Activated T-cell treated with anti-CD3 and anti-CD28 coated beads, Interleukin-2, amount 50 U/mL, for 24 hours (primary cell): ENCODE results near the gene FMNL1.
A peak's percentile ranks its signal among the peaks of the same experiment; 100 is the strongest.

ENCODE experiments used
- DNase-seq: peaks from one replicate; pipeline ENCODE4 v3.0.0-alpha.2; 2020
- H3K27ac Mint-ChIP-seq: 2 replicates; pipeline ENCODE4 v1.8.0; 2020; ENCODE audit warnings: mild to moderate bottlenecking, mixed read lengths
- H3K27me3 Mint-ChIP-seq: 2 replicates; pipeline ENCODE4 v1.8.0; 2020; ENCODE audit warnings: mixed read lengths
- H3K36me3 Mint-ChIP-seq: 2 replicates; pipeline ENCODE4 v1.8.0; 2020; ENCODE audit warnings: low read depth, mixed read lengths
- H3K4me1 Mint-ChIP-seq: 2 replicates; pipeline ENCODE4 v1.8.0; 2020; ENCODE audit warnings: low read depth, mixed read lengths
- H3K4me3 Mint-ChIP-seq: 2 replicates; pipeline ENCODE4 v1.8.0; 2020; ENCODE audit warnings: mild to moderate bottlenecking, moderate library complexity, mixed read lengths
- H3K9me3 Mint-ChIP-seq: 2 replicates; pipeline ENCODE4 v1.8.0; 2020; ENCODE audit warnings: mixed read lengths

FMNL1 gene

GRCh38 chr17:45284176-45285140 lies 62.8 kb downstream of the FMNL1 start:
- DNase-seq: peak; percentile 68
- no peaks in the 10 kb centered on the region for H3K27me3 Mint-ChIP-seq
- H3K27ac Mint-ChIP-seq: peak overlapping the region; percentile 82
- H3K9me3 Mint-ChIP-seq: no peaks in the 10 kb centered on the region
- peaks cover 22% of the 10 kb centered on the region for H3K4me1 Mint-ChIP-seq
- H3K36me3 Mint-ChIP-seq: peaks cover 97% of the 10 kb centered on the region
- no peak overlapping the region for H3K4me3 Mint-ChIP-seq

- no peaks in the 10 kb centered on the region for H3K9me3 Mint-ChIP-seq
- no peak for DNase-seq
- H3K4me3 Mint-ChIP-seq: no peak overlapping the region
- H3K27ac Mint-ChIP-seq: peak overlapping the region; percentile 82
- peaks cover 97% of the 10 kb centered on the region for H3K36me3 Mint-ChIP-seq
- H3K4me1 Mint-ChIP-seq: peaks cover 32% of the 10 kb centered on the region
- H3K27me3 Mint-ChIP-seq: no peaks in the 10 kb centered on the region
These were observed 64.6 kb downstream of the FMNL1 start for GRCh38 chr17:45286286-45286685.

DNA sequence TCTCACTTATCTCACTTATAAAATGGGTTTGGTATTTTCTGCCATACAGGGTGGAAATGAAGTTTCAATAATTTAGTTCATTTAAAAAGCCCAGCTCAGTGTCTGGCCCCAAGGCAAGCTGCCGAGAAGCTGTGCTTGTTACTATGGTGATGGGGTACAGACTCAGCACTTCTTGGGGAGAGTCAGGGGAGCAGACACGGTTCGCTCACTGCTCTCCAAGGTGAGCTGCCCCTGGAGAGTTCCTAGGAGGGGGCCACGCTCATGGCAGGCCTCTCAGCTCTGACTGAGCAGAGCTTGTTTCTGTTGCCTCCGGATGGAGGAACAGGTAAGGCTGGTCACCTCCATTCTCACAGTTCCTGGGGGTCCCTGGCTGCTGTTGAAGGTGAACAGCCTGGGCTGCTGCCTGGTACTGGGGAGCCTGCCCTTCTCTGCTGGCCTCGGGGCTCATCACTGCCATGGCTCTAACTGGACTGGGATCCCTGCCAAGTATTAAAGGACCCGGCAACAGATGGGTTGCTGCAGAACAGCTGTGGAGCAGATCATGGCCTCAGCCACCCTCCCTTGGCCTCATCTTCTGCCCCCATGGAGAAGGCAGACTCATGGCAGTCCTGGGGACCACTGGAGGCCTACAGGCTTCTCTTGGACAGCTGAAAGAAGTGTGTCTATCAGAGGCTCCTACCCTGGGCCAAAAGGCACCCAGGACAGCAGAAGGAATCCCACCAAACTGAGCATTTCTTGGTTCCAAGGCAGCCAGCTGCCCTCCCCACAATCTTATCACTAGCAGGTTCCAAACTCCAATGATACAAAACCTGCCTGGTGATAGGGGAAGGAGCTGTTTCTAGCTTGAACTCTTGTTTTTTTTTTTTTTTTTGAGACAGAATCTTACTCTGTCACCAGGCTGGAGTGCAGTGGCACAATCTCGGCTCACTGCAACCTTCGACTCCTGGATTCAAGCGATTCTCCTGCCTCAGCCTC lies 66.1 kb downstream of the FMNL1 start:
- no peak for DNase-seq
- Mint-ChIP-seq H3K4me1 (peaks cover 45% of the 10 kb centered on the region), H3K27ac (peak overlapping the region; percentile 82), H3K27me3 (no peaks in the 10 kb centered on the region), H3K9me3 (no peaks in the 10 kb centered on the region), H3K4me3 (no peak overlapping the region), H3K36me3 (peaks cover 99% of the 10 kb centered on the region)

DNA sequence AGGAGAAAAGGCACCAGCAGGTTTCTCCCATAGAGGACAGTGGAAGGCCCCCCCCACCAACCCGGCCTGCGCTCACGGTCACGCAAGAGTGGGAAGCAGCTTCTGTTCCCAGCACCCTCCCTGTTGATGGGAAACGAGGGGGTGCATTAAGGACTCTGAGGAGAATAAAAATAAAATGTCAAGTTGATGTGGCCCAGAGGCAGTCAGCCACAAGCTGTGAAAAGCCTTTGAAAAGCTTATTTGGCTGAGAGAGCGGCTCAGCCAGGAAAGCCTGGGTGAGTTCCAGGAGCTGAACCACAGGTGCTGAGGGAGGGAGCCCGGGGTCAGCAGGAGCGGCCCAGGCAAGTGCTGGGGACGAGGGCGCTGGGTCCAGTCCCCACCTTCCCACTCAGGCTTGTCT lies 67.1 kb downstream of the FMNL1 start:
- H3K4me3 Mint-ChIP-seq: no peak overlapping the region
- H3K27me3 Mint-ChIP-seq: no peaks in the 10 kb centered on the region
- H3K9me3 Mint-ChIP-seq: no peaks in the 10 kb centered on the region
- peak overlapping the region; percentile 72 for H3K27ac Mint-ChIP-seq
- peaks cover 99% of the 10 kb centered on the region for H3K36me3 Mint-ChIP-seq
- H3K4me1 Mint-ChIP-seq: peaks cover 48% of the 10 kb centered on the region
- no peak for DNase-seq

- Mint-ChIP-seq H3K4me1 (peaks cover 49% of the 10 kb centered on the region), H3K4me3 (no peak overlapping the region), H3K9me3 (no peaks in the 10 kb centered on the region), H3K36me3 (peaks cover 99% of the 10 kb centered on the region), H3K27me3 (no peaks in the 10 kb centered on the region), H3K27ac (peak overlapping the region; percentile 88)
- DNase-seq: no peak
These were observed 67.9 kb downstream of the FMNL1 start for GRCh38 chr17:45289301-45290268.

GRCh38 chr17:45290269-45290765 lies 68.6 kb downstream of the FMNL1 start:
- peak overlapping the region; percentile 88 for H3K27ac Mint-ChIP-seq
- H3K36me3 Mint-ChIP-seq: peaks cover 99% of the 10 kb centered on the region
- no peaks in the 10 kb centered on the region for H3K9me3 Mint-ChIP-seq
- DNase-seq: no peak
- no peaks in the 10 kb centered on the region for H3K27me3 Mint-ChIP-seq
- H3K4me1 Mint-ChIP-seq: peaks cover 53% of the 10 kb centered on the region
- no peak overlapping the region for H3K4me3 Mint-ChIP-seq

GRCh38 chr17:45291171-45291805 lies 69.6 kb downstream of the FMNL1 start:
- peaks cover 100% of the 10 kb centered on the region for H3K36me3 Mint-ChIP-seq
- no peak for DNase-seq

GRCh38 chr17:45292696-45293412 lies 71.2 kb downstream of the FMNL1 start:
- H3K36me3 Mint-ChIP-seq: peaks cover 100% of the 10 kb centered on the region
- H3K27me3 Mint-ChIP-seq: no peaks in the 10 kb centered on the region
- H3K9me3 Mint-ChIP-seq: no peaks in the 10 kb centered on the region
- H3K27ac Mint-ChIP-seq: peak overlapping the region; percentile 88
- DNase-seq: no peak
- no peak overlapping the region for H3K4me3 Mint-ChIP-seq
- H3K4me1 Mint-ChIP-seq: peaks cover 75% of the 10 kb centered on the region

More at GRCh38 chr17:45291171-45291805, 69.6 kb downstream of the FMNL1 start:
- peak overlapping the region; percentile 88 for H3K27ac Mint-ChIP-seq
- no peaks in the 10 kb centered on the region for H3K9me3 Mint-ChIP-seq
- H3K4me1 Mint-ChIP-seq: peaks cover 60% of the 10 kb centered on the region
- no peak overlapping the region for H3K4me3 Mint-ChIP-seq
- no peaks in the 10 kb centered on the region for H3K27me3 Mint-ChIP-seq

DNA sequence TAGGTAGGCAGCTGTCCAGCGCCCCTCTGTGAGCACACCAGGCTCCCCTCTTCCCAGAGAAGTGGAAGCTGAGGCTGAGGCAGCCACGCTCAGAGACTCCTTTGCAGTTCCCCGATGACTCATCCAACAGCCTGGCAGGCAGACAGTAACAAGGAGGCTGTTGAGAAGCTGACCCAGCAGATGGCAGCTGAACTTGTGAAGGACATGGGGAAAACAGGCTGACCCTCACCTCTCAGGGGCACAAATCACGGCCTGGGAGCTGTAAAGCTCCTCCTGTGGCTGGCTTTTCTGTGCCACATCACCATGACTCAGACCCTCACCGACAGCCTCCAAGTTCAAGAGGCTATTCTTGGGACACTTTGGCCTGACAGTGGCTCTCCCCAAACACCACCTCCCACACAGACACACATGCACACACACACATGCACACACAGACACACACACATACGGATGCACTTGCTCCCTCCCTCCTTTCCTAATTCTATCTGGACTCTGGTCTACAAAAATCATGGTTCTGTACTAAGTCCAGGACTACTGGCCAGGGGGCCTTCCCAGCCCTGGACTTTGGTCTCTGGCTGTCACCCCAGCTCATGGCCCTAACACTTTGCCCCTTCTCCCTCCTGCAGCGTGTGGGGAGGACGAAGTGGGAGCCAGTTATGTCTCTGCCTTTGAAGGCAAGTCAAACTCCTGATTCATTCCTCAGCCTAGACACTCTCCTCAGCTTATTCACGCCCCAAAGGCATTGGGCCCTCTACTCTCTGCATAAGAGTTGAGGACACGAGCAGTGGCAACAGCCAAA lies 71.9 kb downstream of the FMNL1 start:
- H3K27me3 Mint-ChIP-seq: no peaks in the 10 kb centered on the region
- H3K36me3 Mint-ChIP-seq: peaks cover 100% of the 10 kb centered on the region
- H3K4me3 Mint-ChIP-seq: peak overlapping the region; percentile 3
- no peaks in the 10 kb centered on the region for H3K9me3 Mint-ChIP-seq
- DNase-seq: no peak
- peaks cover 82% of the 10 kb centered on the region for H3K4me1 Mint-ChIP-seq
- peak overlapping the region; percentile 88 for H3K27ac Mint-ChIP-seq

DNA sequence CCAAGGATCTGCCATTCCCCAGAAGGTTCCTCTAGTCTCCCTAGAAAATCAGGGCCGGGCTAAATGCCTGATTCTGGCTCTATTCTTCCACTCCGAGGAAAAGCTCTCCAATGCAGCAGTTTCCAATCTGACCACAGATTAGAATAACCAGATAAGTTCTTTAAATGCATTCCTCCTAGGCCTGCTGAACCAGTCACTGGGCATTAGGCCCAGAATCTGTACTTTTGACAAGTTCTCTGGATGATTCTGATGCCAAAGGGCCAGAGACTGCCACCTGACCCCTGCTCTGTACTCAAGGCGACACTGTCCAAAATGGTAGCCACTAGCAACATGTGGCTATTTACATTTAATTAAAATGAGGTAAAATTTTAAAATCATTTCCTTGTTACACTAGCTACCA lies 72.8 kb downstream of the FMNL1 start:
- Mint-ChIP-seq H3K36me3 (peaks cover 100% of the 10 kb centered on the region), H3K4me1 (peaks cover 91% of the 10 kb centered on the region), H3K9me3 (no peaks in the 10 kb centered on the region), H3K27me3 (no peaks in the 10 kb centered on the region), H3K27ac (peak overlapping the region; percentile 88), H3K4me3 (no peak overlapping the region)
- DNase-seq: no peak

- no peaks in the 10 kb centered on the region for H3K27me3 Mint-ChIP-seq
- no peak overlapping the region for H3K4me3 Mint-ChIP-seq
- peaks cover 95% of the 10 kb centered on the region for H3K4me1 Mint-ChIP-seq
- no peaks in the 10 kb centered on the region for H3K9me3 Mint-ChIP-seq
- no peak for DNase-seq
- H3K36me3 Mint-ChIP-seq: peaks cover 100% of the 10 kb centered on the region
- H3K27ac Mint-ChIP-seq: peak overlapping the region; percentile 91
These were observed 74.5 kb downstream of the FMNL1 start for GRCh38 chr17:45296003-45296832.

GRCh38 chr17:45296833-45297124 lies 75.1 kb downstream of the FMNL1 start:
- Mint-ChIP-seq H3K27me3 (no peaks in the 10 kb centered on the region), H3K36me3 (peaks cover 100% of the 10 kb centered on the region), H3K27ac (peak overlapping the region; percentile 91), H3K4me1 (peaks cover 95% of the 10 kb centered on the region), H3K9me3 (no peaks in the 10 kb centered on the region), H3K4me3 (no peak overlapping the region)
- DNase-seq: no peak
